GM13976 (cell line): ENCODE data around the gene HAUS1.
"Not testable (repeated sequence)": the region's sequence is repeated elsewhere in the genome, so short reads cannot be mapped to it uniquely, and the experiment has no call there.

ENCODE experiments used
- DNase-seq: peaks from one replicate; pipeline ENCODE4 v3.0.0; 2012; ENCODE audit warnings: low spot score
- in situ Hi-C: fragments of 300-500 bp; cut with MboI; formaldehyde crosslinking; loops from one replicate; pipeline ENCODE4 v1.12.0; 2022; ENCODE audit warnings: low sequenced_read_pairs, mixed read lengths, inconsistent platforms; ENCODE audit not compliant: unreplicated experiment
- TF ChIP-seq, protein P1 (sequence below): IDR thresholded peaks from 2 replicates; pipeline ENCODE4 v1.5.1; 2012; ENCODE audit warnings: borderline replicate concordance, mild to moderate bottlenecking; ENCODE audit not compliant: insufficient read depth; ENCODE audit errors: extremely low read depth, missing control alignments, control extremely low read depth

The HAUS1 gene

DNA sequence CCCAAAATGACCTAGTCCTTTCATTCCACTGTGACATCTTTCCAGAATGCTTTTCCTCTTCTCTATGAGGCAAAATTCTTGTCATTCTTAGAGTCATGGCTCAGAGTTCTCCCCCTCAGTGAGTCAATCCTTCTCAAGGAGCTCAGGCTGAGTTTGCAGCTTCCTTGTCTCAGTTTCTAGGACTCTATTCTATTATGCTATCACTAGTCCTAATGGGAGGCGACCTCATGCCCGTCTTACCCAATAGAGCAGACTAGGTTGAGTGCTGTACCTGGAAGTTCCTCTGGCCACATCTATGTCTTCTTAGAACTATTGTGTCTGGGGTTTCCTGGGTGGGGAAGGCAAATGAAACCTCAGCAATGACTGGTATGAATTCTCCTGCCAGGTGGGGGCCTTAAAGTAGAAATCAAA lies 51.5 kb downstream of the HAUS1 start:
- in situ Hi-C loops, result no loop called here
- TF ChIP-seq, protein P1, sequence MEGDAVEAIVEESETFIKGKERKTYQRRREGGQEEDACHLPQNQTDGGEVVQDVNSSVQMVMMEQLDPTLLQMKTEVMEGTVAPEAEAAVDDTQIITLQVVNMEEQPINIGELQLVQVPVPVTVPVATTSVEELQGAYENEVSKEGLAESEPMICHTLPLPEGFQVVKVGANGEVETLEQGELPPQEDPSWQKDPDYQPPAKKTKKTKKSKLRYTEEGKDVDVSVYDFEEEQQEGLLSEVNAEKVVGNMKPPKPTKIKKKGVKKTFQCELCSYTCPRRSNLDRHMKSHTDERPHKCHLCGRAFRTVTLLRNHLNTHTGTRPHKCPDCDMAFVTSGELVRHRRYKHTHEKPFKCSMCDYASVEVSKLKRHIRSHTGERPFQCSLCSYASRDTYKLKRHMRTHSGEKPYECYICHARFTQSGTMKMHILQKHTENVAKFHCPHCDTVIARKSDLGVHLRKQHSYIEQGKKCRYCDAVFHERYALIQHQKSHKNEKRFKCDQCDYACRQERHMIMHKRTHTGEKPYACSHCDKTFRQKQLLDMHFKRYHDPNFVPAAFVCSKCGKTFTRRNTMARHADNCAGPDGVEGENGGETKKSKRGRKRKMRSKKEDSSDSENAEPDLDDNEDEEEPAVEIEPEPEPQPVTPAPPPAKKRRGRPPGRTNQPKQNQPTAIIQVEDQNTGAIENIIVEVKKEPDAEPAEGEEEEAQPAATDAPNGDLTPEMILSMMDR, result no peak
- DNase-seq, result no peak

DNA sequence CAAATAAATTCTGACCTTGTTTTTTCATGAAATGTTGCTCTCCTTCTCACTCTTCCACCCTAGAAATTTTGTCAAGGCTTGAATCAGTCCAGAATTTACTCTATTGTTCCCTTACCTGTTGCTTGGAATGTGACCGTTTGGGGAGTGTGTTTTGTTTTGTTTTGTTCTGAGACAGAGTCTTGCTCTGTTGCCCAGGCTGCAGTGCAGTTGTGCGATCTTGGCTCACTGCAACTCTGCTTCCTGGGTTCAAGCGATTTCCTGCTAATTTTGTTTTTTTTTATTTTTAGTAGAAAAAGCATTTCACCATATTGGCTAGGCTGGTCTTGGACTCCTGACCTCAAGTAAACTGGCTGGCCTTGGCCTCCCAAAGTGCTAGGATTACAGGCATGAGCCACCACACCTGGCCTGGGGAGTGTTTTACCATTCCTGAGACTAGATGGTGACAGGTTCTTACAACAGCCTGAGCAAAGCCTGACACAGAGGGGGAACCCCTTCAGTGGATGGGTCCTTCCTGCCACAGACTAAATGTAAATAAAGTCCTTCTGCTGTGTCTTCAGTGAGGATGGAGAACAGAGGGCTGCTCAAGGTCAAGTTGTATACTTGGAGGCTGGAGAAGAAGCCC lies 52.0 kb downstream of the HAUS1 start:
- no peak for DNase-seq
- in situ Hi-C loops, result no loop called here
- TF ChIP-seq, protein P1, result no peak

DNA sequence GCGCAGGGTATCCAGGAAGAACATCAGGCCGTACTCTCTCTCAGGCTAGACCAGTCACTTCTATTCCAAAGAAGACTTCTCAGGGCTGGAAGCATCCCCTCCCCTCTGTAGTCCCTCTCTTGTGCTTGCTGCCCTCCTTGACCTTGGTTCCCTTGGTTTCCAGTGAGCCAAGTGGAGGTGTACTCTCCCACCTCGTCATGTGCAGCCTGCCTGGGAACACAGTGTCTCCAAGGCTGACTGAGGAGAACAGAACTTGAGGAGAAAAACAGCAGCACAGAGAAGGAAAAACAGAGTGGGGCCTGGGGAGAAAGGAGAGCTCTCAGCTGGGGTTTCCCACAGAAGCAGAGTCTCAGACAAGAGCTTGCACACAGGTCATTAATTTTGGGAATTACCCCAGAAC lies 52.7 kb downstream of the HAUS1 start:
- no peak for DNase-seq
- TF ChIP-seq, protein P1, result no peak
- in situ Hi-C loops, result no loop called here

DNA sequence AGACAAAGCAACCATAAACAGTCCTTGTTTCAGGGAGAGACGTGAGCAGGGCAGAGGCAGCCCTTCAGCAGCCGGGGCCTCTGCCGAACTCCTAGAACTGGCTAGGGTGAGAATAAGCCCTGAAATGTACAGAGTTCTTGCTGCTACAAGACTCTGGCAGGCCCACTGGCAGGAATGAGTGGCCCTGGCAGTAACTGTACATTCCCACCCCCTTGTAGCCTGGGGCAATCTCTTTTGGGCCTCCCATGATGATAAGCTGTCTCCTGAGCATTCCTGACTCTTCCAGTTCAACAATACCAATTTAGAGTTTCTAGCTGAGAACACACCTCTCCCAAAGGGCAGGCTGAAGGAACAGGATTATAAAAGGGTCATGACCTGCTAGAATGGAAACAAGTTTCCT lies 54.3 kb downstream of the HAUS1 start:
- no peak for DNase-seq

DNA sequence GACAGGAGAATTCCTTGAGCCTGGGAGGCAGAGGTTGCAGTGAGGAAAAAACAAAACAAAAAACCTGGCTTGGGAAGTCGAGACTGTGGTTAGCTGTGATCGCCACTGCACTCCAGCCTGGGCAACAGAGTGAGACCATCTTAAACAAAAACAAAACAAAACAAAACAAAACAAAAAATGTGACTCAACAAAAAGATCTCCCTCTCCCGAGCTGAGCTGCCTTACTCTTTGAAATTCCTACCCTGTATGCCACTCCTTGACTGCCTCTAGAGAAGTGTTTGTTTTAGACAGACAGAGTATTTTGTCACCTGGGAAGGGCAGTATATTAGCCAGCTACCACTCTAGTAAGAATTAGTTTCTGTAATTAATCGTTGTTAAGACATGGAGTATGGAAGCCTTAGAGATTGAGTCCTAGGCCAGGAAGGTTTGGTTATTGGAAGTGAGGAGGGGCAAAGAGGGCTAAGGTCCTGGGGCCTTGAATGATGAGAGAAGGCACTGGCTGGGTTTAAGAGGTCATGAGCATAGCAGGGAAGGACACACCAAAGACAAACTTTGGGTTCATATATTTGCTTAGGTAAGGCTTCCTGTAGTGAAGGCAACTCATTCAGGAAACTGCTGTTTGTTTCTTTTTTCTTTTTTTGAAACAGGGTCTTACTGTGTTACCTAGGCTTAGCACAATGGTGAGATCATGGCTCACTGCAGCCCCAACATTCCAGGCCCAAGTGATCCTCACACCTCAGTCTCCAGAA lies 56.0 kb downstream of the HAUS1 start:
- no peak for DNase-seq
- in situ Hi-C loops, result loop anchor here (10.0 kb wide), 1 partner anchor 505 kb away; no protein-coding TSS in a partner anchor
- TF ChIP-seq, protein P1, result no peak

More for the DNA sequence above, 54.3 kb downstream of the HAUS1 start:
- TF ChIP-seq, protein P1, result no peak
- in situ Hi-C loops, result no loop called here

DNA sequence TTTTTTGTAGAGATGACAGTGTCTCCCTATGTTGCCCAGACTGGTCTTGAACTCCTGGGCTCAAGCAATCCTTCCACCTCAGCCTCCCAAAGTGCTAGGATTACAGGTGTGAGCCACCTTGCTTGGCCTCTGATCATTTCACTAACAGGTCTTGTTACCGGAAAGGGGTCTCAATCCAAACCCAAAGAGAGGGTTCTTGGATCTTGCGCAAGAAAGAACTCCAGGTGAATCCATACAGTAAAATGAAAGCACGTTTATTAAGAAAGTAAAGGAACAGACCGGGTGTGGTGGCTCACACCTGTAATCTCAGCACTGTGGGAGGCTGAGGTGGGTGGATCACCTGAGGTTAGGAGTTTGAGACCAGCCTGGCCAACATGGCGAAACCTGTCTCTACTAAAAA lies 56.7 kb downstream of the HAUS1 start:
- not testable (repeated sequence) for DNase-seq

DNA sequence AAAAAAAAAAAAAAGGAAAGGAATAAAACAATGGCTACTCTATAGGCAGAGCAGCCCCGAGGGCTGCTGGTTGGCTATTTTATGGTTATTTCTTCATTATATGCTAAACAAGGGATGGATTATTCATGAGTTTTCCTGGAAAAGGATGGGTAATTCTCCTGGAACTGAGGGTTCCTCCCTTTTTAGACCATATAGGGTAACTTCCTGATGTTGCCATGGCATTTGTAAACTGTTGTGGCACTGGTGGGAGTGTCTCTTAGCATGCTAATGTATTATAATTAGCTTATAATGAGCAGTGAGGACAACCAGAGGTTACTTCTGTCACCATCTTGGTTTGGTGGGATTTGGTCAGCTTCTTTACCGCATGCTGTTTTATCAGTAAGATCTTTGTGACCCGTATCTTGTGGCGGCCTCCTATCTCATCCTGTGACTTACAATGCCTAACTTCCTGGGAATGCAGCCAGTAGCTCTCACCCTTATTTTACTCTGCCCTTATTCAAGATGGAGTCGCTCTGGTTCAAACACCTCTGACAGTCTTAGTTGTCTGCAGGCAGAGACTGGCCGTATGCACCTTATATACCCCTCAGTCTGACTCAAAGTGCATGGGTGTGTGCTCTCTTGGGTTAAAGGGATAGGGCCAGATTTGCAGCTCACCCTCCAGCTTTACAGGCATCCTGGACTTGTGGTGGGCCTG lies 57.7 kb downstream of the HAUS1 start:
- TF ChIP-seq, protein P1, result no peak
- no peak for DNase-seq
- in situ Hi-C loops, result loop anchor here (10.0 kb wide), 1 partner anchor 503 kb away; no protein-coding TSS in a partner anchor

More for the DNA sequence above, 56.7 kb downstream of the HAUS1 start:
- in situ Hi-C loops, result loop anchor here (10.0 kb wide), 1 partner anchor 504 kb away; no protein-coding TSS in a partner anchor
